Measurements from ENCODE around the gene RHBDL1. TPM values are rescaled to one million over a fixed set of nuclear protein-coding genes. Genes with fewer than 3 reads are reported as not detected.

RHBDL1 gene
- total and polyA plus RNA-seq, 11 donors: 0.19 to 3.6 (median 1.8) TPM

GRCh38 chr16:629833-630248 lies 45.6 kb upstream of the RHBDL1 start:
- Histone ChIP-seq H3K9me3 (no peaks in the 10 kb centered on the region), H3K4me1 (peaks cover 0 to 30% (median 21%) of the 10 kb centered on the region in 12 donors), H3K27ac (peak overlapping the region in 2 of 12 donors; percentile 34 to 54), H3K4me3 (no peak overlapping the region), H3K27me3 (no peaks in the 10 kb centered on the region), H3K36me3 (peaks cover 0 to 55% (median 10%) of the 10 kb centered on the region in 9 donors)
- DNase-seq: peak in 1 of 5 donors; percentile 26
- WGBS, 4 donors: 38 to 75% (median 55%) methylated on average over 5 to 11 of the region's 11 CpGs
- peak in 3 of 4 donors; percentile 0 to 21 (median 17) for ATAC-seq
- TF ChIP-seq CTCF (IDR thresholded peaks at IDR 0.05): no peak
- TF ChIP-seq POLR2A (IDR thresholded peaks at IDR 0.05): no peak
- intact Hi-C loops (cut with DNase I): loop anchor here in 4 of 10 donors (5.0 kb wide), 3 partner anchors 33 to 53 kb away; partner anchors contain the start of gene RAB40C (in 2 of the 4)

- no peak overlapping the region for H3K4me3 ChIP-seq
- no peaks in the 10 kb centered on the region for H3K9me3 ChIP-seq
- H3K27me3 ChIP-seq: no peaks in the 10 kb centered on the region
- peak in 2 of 4 donors; percentile 8 to 11 for ATAC-seq
- intact Hi-C loops (cut with DNase I): loop anchor here in 1 of 10 donors (5.0 kb wide), 1 partner anchor 33 kb away; no protein-coding TSS in a partner anchor
- peak overlapping the region in 2 of 12 donors; percentile 34 to 54 for H3K27ac ChIP-seq
- peaks cover 0 to 54% (median 8%) of the 10 kb centered on the region in 9 donors for H3K36me3 ChIP-seq
- H3K4me1 ChIP-seq: peaks cover 3 to 35% (median 25%) of the 10 kb centered on the region in 12 donors
- 32 to 55% (median 43%) methylated on average over 13 to 29 of the region's 29 CpGs for WGBS, 4 donors
- no peak for DNase-seq
- TF ChIP-seq CTCF (IDR thresholded peaks at IDR 0.05): no peak
- no peak for TF ChIP-seq POLR2A (IDR thresholded peaks at IDR 0.05)
Observed at GRCh38 chr16:630249-630814, 45.1 kb upstream of the RHBDL1 start.

GRCh38 chr16:630815-631405 lies 44.6 kb upstream of the RHBDL1 start, which contains the start of gene WFIKKN1:
Gene WFIKKN1 (plus strand): TSS chr16:630985. CDS start chr16:631254, 269 bp downstream.
- intact Hi-C loops (cut with DNase I): loop anchor here in 1 of 10 donors (5.0 kb wide), 1 partner anchor 34 kb away; no protein-coding TSS in a partner anchor
- ATAC-seq (no peak), DNase-seq (peak in 3 of 5 donors; percentile 22 to 32 (median 23))
- H3K9me3 ChIP-seq: no peaks in the 10 kb centered on the region
- TF ChIP-seq CTCF (IDR thresholded peaks at IDR 0.05) (no peak), POLR2A (IDR thresholded peaks at IDR 0.05) (no peak)
- no peak within 1 kb of the TSS for H3K4me3 ChIP-seq
- peaks cover 3 to 41% (median 29%) of the 10 kb centered on the region in 12 donors for H3K4me1 ChIP-seq
- WGBS, 4 donors: 4 to 7% (median 6%) methylated on average over 16 to 23 of the region's 23 CpGs
- H3K27ac ChIP-seq: peak within 1 kb of the TSS in 2 of 12 donors; percentile 34 to 54
- peaks cover 0 to 48% (median 7%) of the 10 kb centered on the region in 9 donors for H3K36me3 ChIP-seq
- H3K27me3 ChIP-seq: no peaks in the 10 kb centered on the region

- Histone ChIP-seq H3K36me3 (peaks cover 0 to 38% (median 5%) of the 10 kb centered on the region in 9 donors), H3K27me3 (no peaks in the 10 kb centered on the region), H3K9me3 (no peaks in the 10 kb centered on the region), H3K4me1 (peaks cover 3 to 41% (median 29%) of the 10 kb centered on the region in 12 donors), H3K27ac (no peak overlapping the region), H3K4me3 (no peak overlapping the region)
- WGBS, 4 donors: 52 to 64% (median 58%) methylated on average over 9 of the region's 9 CpGs
- no peak for TF ChIP-seq CTCF (IDR thresholded peaks at IDR 0.05)
- intact Hi-C loops (cut with DNase I): loop anchor here in 1 of 10 donors (5.0 kb wide), 1 partner anchor 35 kb away; no protein-coding TSS in a partner anchor
- no peak for ATAC-seq
- DNase-seq: no peak
Observed at GRCh38 chr16:631808-632358, 43.6 kb upstream of the RHBDL1 start.
